ENCODE results near the gene SEPSECS. TPM values are rescaled to one million over a fixed set of nuclear protein-coding genes. Genes with fewer than 3 reads are reported as not detected.

The SEPSECS gene
- total and polyA plus RNA-seq, 9 of the 15 experiments (the other 6 are each of a cell fraction or from before 2014, with no cell fraction given) = 3.9 to 17.2 (median 7.9) TPM

DNA sequence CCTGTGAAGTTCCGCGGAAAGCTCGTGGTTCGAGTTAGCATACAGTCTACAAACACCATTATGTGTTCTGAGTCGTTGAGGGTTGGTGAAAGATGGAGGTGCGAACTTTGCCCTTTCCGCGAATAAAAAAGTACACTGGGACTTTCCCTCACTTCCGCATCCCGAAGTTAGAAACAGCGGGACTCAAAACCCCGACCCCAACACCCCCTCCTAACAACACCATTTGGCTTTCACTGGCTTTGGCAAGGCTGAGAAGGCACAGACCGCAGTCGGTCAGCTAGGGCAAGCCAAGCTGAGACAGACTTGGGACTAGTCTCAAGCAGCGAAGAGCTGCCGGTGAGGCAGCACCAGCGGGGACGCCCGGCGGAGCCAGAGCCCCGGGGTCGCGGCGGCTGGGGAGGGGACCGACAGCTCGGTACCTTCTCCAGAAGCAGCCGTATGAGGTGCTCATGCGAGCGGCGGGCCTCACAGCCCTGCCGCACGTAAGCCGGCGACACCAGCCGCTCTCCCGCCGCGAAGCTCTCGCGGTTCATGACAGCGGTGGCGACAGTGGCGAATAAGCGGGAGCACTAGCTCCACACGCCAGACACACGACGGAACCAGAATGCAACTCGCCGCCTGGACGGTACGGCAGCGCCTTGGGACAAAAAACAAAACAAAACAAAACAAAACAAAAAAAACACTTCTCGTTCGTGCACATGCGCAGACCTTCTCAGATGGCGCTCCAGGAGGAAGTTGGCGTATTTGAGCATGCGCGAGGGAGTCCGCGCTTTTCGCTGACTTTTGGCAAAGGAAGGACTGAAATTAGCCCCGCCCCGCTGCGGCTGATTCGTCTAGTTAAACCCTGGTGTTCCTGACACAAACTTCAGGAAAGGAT is at the start of gene SEPSECS (continued):
- TF ChIP-seq HDAC1 (IDR thresholded peaks at IDR 0.05) (peak in 1 of 2 experiments; percentile 80; a peak in 2 of 4 replicates), SMAD4 (CRISPR knock-in tag; conservative IDR thresholded peaks at IDR 0.05) (peak; percentile 80), ZNF408 (CRISPR knock-in tag; IDR thresholded peaks at IDR 0.05; ENCODE audit: low read depth) (no peak), XRCC3 (IDR thresholded peaks at IDR 0.05) (no peak), RBM34 (IDR thresholded peaks at IDR 0.05; ENCODE audit: borderline replicate concordance, insufficient read depth, low read length) (no peak), NUFIP1 (IDR thresholded peaks at IDR 0.05; ENCODE audit: partially characterized antibody) (no peak), NCOR1 (IDR thresholded peaks at IDR 0.05) (no peak), SREBF2 (CRISPR knock-in tag; IDR thresholded peaks at IDR 0.05) (no peak), POLR2H (tag; IDR thresholded peaks at IDR 0.05; ENCODE audit: low read depth) (peak; percentile 80), KDM4B (IDR thresholded peaks at IDR 0.05; ENCODE audit: borderline replicate concordance in 2 of 2, low read depth in 1 of 2) (0 out of 4 replicates have a peak, but pooled peaks of 1 of the 2 experiments have one; percentile 24), MCM7 (IDR thresholded peaks at IDR 0.05) (no peak), RBM25 (IDR thresholded peaks at IDR 0.05; ENCODE audit: low read depth, low read length, severe bottlenecking) (no peak), ZNF124 (CRISPR knock-in tag; IDR thresholded peaks at IDR 0.05) (no peak), ZNF175 (CRISPR knock-in tag; IDR thresholded peaks at IDR 0.05; ENCODE audit: low read depth) (0 out of 2 replicates have a peak, but pooled peaks have one; percentile 60), ZNF644 (tag; IDR thresholded peaks at IDR 0.05; ENCODE audit: low read depth) (peak; percentile 83)
- TF ChIP-seq, protein P1, sequence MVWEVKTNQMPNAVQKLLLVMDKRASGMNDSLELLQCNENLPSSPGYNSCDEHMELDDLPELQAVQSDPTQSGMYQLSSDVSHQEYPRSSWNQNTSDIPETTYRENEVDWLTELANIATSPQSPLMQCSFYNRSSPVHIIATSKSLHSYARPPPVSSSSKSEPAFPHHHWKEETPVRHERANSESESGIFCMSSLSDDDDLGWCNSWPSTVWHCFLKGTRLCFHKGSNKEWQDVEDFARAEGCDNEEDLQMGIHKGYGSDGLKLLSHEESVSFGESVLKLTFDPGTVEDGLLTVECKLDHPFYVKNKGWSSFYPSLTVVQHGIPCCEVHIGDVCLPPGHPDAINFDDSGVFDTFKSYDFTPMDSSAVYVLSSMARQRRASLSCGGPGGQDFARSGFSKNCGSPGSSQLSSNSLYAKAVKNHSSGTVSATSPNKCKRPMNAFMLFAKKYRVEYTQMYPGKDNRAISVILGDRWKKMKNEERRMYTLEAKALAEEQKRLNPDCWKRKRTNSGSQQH (CRISPR knock-in tag; IDR thresholded peaks at IDR 0.05) = no peak
- TF ChIP-seq, protein P2, sequence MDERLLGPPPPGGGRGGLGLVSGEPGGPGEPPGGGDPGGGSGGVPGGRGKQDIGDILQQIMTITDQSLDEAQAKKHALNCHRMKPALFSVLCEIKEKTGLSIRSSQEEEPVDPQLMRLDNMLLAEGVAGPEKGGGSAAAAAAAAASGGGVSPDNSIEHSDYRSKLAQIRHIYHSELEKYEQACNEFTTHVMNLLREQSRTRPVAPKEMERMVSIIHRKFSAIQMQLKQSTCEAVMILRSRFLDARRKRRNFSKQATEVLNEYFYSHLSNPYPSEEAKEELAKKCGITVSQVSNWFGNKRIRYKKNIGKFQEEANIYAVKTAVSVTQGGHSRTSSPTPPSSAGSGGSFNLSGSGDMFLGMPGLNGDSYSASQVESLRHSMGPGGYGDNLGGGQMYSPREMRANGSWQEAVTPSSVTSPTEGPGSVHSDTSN (CRISPR knock-in tag; IDR thresholded peaks at IDR 0.05; ENCODE audit: low read depth) = no peak
- TF ChIP-seq, protein P2 (tag; conservative IDR thresholded peaks at IDR 0.05; ENCODE audit: low read depth) = no peak
- TF ChIP-seq, protein P3, sequence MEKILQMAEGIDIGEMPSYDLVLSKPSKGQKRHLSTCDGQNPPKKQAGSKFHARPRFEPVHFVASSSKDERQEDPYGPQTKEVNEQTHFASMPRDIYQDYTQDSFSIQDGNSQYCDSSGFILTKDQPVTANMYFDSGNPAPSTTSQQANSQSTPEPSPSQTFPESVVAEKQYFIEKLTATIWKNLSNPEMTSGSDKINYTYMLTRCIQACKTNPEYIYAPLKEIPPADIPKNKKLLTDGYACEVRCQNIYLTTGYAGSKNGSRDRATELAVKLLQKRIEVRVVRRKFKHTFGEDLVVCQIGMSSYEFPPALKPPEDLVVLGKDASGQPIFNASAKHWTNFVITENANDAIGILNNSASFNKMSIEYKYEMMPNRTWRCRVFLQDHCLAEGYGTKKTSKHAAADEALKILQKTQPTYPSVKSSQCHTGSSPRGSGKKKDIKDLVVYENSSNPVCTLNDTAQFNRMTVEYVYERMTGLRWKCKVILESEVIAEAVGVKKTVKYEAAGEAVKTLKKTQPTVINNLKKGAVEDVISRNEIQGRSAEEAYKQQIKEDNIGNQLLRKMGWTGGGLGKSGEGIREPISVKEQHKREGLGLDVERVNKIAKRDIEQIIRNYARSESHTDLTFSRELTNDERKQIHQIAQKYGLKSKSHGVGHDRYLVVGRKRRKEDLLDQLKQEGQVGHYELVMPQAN (IDR thresholded peaks at IDR 0.05; ENCODE audit: borderline replicate concordance) = no peak; the same call in 1 of the 2 replicates
- TF ChIP-seq, protein P4, sequence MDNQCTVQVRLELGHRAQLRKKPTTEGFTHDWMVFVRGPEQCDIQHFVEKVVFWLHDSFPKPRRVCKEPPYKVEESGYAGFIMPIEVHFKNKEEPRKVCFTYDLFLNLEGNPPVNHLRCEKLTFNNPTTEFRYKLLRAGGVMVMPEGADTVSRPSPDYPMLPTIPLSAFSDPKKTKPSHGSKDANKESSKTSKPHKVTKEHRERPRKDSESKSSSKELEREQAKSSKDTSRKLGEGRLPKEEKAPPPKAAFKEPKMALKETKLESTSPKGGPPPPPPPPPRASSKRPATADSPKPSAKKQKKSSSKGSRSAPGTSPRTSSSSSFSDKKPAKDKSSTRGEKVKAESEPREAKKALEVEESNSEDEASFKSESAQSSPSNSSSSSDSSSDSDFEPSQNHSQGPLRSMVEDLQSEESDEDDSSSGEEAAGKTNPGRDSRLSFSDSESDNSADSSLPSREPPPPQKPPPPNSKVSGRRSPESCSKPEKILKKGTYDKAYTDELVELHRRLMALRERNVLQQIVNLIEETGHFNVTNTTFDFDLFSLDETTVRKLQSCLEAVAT (IDR thresholded peaks at IDR 0.05) = peak in 1 of 2 experiments; percentile 52; a peak in 1 of 4 replicates
